AG10803 (cell line): Measurements from ENCODE around the gene ATP5F1B.

Experiments
- DNase-seq: peaks from one replicate; pipeline ENCODE4 v3.0.0; 2010; ENCODE audit warnings: low read depth
- H3K4me3 ChIP-seq: 2 replicates; pipeline ENCODE4 v1.5.1; 2011; ENCODE audit warnings: mild to moderate bottlenecking, low read length, control low read depth
- TF ChIP-seq, protein P1 (sequence below): conservative IDR thresholded peaks from 2 replicates; pipeline ENCODE4 v1.5.1; 2011; ENCODE audit warnings: mild to moderate bottlenecking, low read length, control low read depth, inconsistent platforms

ATP5F1B gene

DNA sequence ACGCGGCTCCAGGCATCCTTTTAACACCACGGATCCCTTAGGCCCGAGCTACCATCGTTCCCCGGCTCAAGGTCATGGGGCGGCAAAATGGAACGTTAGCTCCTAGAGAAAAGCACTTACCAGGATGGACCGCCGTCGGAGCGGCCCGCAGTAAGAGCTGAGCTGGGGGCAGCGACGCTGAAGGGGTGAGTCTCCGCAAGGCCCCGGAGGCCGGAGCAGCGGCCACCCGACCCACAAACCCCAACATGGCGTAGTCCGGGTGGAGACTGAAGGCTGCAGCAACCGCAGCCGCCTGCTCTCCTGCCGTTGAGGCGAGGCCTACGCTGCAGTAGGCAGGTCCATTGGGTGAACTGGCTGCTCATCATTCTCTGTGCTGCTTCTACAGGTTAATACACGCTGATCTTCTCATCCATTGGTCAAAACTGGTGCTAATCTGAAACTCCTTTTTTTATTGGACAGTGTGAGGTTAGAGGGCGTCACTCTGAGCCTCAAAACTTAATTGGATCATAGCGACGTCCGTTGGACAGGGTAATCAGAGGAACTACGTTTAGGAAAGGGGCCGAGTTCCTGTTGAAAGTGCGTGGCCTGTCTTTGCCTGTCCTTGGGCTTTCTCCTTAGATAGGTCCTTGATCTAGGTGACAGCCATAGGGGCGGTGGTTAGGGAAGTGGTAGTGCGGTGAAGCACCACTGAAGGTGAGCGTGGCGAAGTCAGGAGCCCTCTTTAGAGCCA, at the start of gene ATP5F1B:
TSS of gene ATP5F1B (minus strand) at position 268 of the 730 bp plus-strand sequence. CDS start at position 247, 21 bp downstream.
- DNase-seq, result peak; percentile 100
- H3K4me3 ChIP-seq, result peak within 1 kb of the TSS; percentile 98
- TF ChIP-seq, protein P1, sequence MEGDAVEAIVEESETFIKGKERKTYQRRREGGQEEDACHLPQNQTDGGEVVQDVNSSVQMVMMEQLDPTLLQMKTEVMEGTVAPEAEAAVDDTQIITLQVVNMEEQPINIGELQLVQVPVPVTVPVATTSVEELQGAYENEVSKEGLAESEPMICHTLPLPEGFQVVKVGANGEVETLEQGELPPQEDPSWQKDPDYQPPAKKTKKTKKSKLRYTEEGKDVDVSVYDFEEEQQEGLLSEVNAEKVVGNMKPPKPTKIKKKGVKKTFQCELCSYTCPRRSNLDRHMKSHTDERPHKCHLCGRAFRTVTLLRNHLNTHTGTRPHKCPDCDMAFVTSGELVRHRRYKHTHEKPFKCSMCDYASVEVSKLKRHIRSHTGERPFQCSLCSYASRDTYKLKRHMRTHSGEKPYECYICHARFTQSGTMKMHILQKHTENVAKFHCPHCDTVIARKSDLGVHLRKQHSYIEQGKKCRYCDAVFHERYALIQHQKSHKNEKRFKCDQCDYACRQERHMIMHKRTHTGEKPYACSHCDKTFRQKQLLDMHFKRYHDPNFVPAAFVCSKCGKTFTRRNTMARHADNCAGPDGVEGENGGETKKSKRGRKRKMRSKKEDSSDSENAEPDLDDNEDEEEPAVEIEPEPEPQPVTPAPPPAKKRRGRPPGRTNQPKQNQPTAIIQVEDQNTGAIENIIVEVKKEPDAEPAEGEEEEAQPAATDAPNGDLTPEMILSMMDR, result no peak

DNA sequence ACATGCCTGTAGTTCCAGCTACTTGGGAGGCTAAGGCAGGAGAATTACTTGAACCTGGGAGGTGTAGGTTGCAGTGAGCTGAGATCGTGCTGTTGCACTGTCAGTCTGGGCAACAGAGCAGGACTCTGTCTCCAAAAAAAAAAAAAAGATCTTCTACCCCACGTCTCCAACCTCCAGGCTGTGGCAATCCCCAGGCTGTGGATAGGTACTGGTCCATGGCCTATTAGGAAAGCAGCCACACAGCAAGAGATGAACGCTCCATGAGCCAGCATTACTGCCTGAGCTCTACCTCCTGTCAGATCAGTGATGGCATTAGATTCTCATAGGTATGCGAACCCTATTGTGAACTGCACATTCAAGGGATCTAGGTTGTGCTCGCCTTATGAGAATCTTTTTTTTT, 48.4 kb upstream of the ATP5F1B start:
- no peak overlapping the region for H3K4me3 ChIP-seq
- TF ChIP-seq, protein P1, result no peak
- no peak for DNase-seq

DNA sequence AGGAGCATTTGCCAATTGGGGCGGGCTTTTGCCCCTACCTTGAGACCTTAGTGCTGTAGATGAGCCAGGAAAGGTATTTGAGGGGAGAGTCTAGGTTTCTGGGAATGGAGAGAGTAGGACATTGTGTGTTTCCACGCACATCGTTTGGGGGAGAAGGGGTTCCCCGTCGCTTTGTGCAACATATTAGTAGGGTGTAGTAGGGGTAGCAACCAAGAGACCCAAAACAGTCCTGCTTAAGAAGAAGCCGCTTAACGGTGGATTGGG, 43.0 kb upstream of the ATP5F1B start:
- peak overlapping the region; percentile 80 for H3K4me3 ChIP-seq
- TF ChIP-seq, protein P1, result no peak
- no peak for DNase-seq

DNA sequence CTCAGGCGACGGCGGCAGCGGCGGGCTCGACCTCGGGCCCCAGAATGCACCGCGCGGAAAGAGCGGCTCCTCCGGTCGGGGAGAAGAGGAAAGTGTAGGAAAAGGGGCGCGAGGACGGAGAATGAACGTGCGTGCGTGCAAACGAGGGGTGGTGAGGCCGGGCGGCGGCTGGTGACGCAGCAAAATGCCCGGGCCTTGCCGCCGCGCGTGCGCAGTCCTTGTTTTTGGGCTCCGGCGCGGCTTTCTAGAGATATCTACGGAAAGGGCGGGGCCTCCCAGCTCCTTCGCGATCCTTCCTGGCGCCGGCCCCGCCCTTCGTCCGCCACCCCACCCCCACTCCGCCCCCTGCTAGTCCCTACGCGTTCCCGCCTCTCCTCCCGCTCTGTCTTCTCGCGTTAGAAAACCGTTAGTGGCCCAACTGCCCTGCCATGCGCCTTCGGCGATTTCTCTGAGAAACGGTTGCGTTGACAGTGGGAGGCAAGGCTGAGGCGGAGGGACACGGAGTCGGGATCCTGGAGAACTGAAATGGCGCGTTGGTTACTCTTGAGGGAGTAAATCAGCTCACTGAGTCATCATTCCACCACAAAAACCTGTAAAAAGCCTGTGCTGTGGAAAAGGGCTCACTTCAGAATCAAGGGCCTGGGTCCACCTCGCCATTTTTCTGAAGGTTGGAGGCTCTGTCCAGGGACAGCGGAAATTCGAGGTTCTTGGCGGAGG, 42.5 kb upstream of the ATP5F1B start, which contains the start of gene PTGES3:
TSS of gene PTGES3 (minus strand) at position 156 of the 717 bp plus-strand sequence. CDS start 285 bp downstream, outside the sequence.
- peak; percentile 97 for DNase-seq
- H3K4me3 ChIP-seq, result peak within 1 kb of the TSS; percentile 97
- TF ChIP-seq, protein P1, result no peak

DNA sequence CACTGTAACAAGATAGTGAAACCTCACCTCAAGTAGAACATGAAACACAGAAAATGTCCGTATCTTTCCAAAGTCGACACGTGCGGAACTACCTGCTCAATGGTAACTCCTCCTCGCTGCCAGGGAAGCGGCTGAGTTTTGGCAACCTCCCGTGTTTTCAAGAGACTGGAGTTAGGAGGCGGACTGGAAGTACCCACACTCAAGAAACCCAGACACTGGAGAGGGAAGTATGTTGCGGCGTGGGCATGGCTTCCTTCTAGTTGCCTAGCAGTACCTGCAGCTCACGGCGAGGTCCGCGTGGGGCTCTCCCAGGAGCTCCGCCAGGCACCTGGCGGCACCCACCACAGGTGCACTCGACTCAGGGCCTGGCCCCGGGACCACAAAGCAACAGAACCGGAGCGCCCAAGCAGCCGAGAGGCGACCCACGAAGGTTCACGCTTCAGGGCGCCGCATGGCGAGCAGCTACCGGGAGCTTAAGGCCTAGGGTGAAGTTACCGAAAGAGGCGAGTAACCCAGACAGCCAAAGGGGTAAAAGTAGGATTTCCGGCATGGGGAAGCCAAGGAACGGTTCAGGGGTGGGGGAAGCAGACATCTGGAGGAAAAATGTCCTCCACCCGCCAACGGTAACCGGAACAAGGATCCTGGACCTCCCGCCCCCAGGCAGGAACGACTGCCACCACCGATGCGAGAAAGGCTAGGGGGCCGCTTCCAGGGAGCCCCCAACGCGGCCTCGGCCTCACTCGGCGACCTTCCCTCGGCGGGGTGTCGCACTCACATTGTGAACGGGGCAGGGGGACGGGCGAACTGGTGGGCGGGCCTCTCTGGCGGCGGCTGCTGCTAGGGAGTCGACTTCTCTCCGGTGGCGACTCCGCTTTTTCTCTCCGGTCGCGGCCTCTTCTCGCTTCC, 41.7 kb upstream of the ATP5F1B start:
- DNase-seq, result peak; percentile 33
- peak overlapping the region; percentile 97 for H3K4me3 ChIP-seq
- TF ChIP-seq, protein P1, result no peak

DNA sequence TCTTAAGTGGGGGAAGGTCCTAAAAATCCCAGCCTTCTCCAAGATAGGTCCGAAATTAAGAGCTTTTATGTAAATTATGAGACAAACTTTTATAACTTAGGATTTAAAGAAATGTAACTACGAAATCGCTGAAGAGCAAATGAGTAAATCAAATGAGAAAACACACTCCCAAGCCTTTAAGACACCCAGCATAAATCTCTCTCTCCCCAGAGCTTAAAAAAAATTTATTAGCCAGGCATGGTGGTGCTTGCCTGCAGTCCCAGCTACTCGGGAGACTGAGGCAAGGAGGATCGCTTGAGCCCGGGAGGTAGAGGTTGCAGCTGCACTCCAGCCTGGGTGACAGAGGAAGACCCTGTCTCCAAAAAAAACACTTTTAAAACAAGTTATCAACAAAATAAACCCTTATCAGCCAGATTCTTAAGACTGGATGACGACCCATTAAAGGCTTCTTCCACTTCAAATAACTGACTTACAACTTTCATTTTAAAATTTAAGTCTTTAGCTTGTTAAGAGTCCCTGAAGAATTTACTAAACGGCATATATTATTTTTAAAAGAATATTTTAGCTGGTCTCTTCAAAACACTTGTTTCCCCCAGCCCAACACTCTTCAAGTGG, 39.1 kb upstream of the ATP5F1B start:
- peak overlapping the region; percentile 8 for H3K4me3 ChIP-seq
- no peak for DNase-seq
- TF ChIP-seq, protein P1, result no peak
